ENCODE results near the gene UMAD1.
A peak's percentile ranks its signal among the peaks of the same experiment; 100 is the strongest.

UMAD1 gene

GRCh38 chr7:7918736-7919448, 278.3 kb downstream of the UMAD1 start:
- Histone ChIP-seq H3K79me1 (replicated peaks; ENCODE audit: low read length, poor library complexity, severe bottlenecking) (no peaks in the 10 kb centered on the region), H3K27ac (ENCODE audit: low read length, poor library complexity, severe bottlenecking) (no peak overlapping the region), H2AK5ac (ENCODE audit: low read length, severe bottlenecking) (no peak overlapping the region), H3K27me3 (ENCODE audit: control insufficient read depth in 1 of 2, insufficient read depth in 1 of 2, low read length in 2 of 2) (no peaks in the 10 kb centered on the region), H3K23ac (ENCODE audit: low read length in 2 of 2) (no peak overlapping the region), H2BK120ac (ENCODE audit: low read depth, low read length) (no peak overlapping the region), H2BK5ac (ENCODE audit: low read depth, low read length, poor library complexity, severe bottlenecking) (no peak overlapping the region), H3K4ac (ENCODE audit: low read depth in 1 of 2, low read length in 2 of 2) (no peak overlapping the region), H4K91ac (ENCODE audit: low read length) (no peak overlapping the region), H3K4me1 (ENCODE audit: control insufficient read depth, insufficient read depth, low read depth, low read length) (no peaks in the 10 kb centered on the region), H3K9ac (ENCODE audit: low read length) (no peak overlapping the region), H2BK15ac (ENCODE audit: low read depth, poor library complexity, severe bottlenecking) (no peak overlapping the region), H2AFZ (ENCODE audit: low read depth, low read length) (no peak overlapping the region), H2BK12ac (ENCODE audit: low read length in 2 of 2) (no peak overlapping the region), H3K4me3 (ENCODE audit: insufficient read depth in 1 of 2, low read depth in 1 of 2, low read length in 2 of 2) (no peak overlapping the region), H3K18ac (ENCODE audit: low read depth in 1 of 2, low read length in 2 of 2) (no peak overlapping the region), H4K8ac (ENCODE audit: low read length) (no peak overlapping the region), H3K36me3 (ENCODE audit: control insufficient read depth in 1 of 2, insufficient read depth in 2 of 2, low read depth in 1 of 2, low read length in 2 of 2) (no peaks in the 10 kb centered on the region), H3K4me2 (ENCODE audit: low read length, poor library complexity, severe bottlenecking) (no peak overlapping the region), H3K9me3 (ENCODE audit: control insufficient read depth, low read length) (no peaks in the 10 kb centered on the region), H3K14ac (ENCODE audit: low read length in 2 of 2) (no peak overlapping the region)
- DNase-seq: peak; percentile 9

GRCh38 chr7:7919449-7919945, 278.9 kb downstream of the UMAD1 start:
- no peak for DNase-seq

GRCh38 chr7:7920056-7920455, 279.5 kb downstream of the UMAD1 start:
- WGBS: 40% methylated on average over 1 of the region's 2 CpGs
- H3K4me1 ChIP-seq (ENCODE audit: control insufficient read depth, insufficient read depth, low read depth, low read length): no peaks in the 10 kb centered on the region
- H2AK5ac ChIP-seq (ENCODE audit: low read length, severe bottlenecking): no peak overlapping the region
- H2AFZ ChIP-seq (ENCODE audit: low read depth, low read length): no peak overlapping the region
- no peaks in the 10 kb centered on the region for H3K27me3 ChIP-seq (ENCODE audit: control insufficient read depth in 1 of 2, insufficient read depth in 1 of 2, low read length in 2 of 2)
- H3K4me2 ChIP-seq (ENCODE audit: low read length, poor library complexity, severe bottlenecking): no peak overlapping the region
- H3K23ac ChIP-seq (ENCODE audit: low read length in 2 of 2): no peak overlapping the region
- H3K4ac ChIP-seq (ENCODE audit: low read depth in 1 of 2, low read length in 2 of 2): no peak overlapping the region
- no peaks in the 10 kb centered on the region for H3K9me3 ChIP-seq (ENCODE audit: control insufficient read depth, low read length)
- no peak for DNase-seq
- H2BK120ac ChIP-seq (ENCODE audit: low read depth, low read length): no peak overlapping the region
- no peak overlapping the region for H3K4me3 ChIP-seq (ENCODE audit: insufficient read depth in 1 of 2, low read depth in 1 of 2, low read length in 2 of 2)
- no peak overlapping the region for H4K91ac ChIP-seq (ENCODE audit: low read length)
- no peak overlapping the region for H3K18ac ChIP-seq (ENCODE audit: low read depth in 1 of 2, low read length in 2 of 2)
- H3K36me3 ChIP-seq (ENCODE audit: control insufficient read depth in 1 of 2, insufficient read depth in 2 of 2, low read depth in 1 of 2, low read length in 2 of 2): no peaks in the 10 kb centered on the region
- H4K8ac ChIP-seq (ENCODE audit: low read length): no peak overlapping the region
- H3K9ac ChIP-seq (ENCODE audit: low read length): no peak overlapping the region
- no peak overlapping the region for H3K27ac ChIP-seq (ENCODE audit: low read length, poor library complexity, severe bottlenecking)
- H2BK12ac ChIP-seq (ENCODE audit: low read length in 2 of 2): no peak overlapping the region
- H2BK5ac ChIP-seq (ENCODE audit: low read depth, low read length, poor library complexity, severe bottlenecking): no peak overlapping the region
- no peak overlapping the region for H2BK15ac ChIP-seq (ENCODE audit: low read depth, poor library complexity, severe bottlenecking)
- no peak overlapping the region for H3K14ac ChIP-seq (ENCODE audit: low read length in 2 of 2)
- no peaks in the 10 kb centered on the region for H3K79me1 ChIP-seq (replicated peaks; ENCODE audit: low read length, poor library complexity, severe bottlenecking)

More at GRCh38 chr7:7919449-7919945, 278.9 kb downstream of the UMAD1 start:
- H3K9ac ChIP-seq (ENCODE audit: low read length): no peak overlapping the region
- 78% methylated on average over 1 of the region's 2 CpGs for WGBS
- H4K8ac ChIP-seq (ENCODE audit: low read length): no peak overlapping the region
- H2BK5ac ChIP-seq (ENCODE audit: low read depth, low read length, poor library complexity, severe bottlenecking): no peak overlapping the region
- H3K4me3 ChIP-seq (ENCODE audit: insufficient read depth in 1 of 2, low read depth in 1 of 2, low read length in 2 of 2): no peak overlapping the region
- H3K27me3 ChIP-seq (ENCODE audit: control insufficient read depth in 1 of 2, insufficient read depth in 1 of 2, low read length in 2 of 2): no peaks in the 10 kb centered on the region
- no peak overlapping the region for H2BK120ac ChIP-seq (ENCODE audit: low read depth, low read length)
- H3K9me3 ChIP-seq (ENCODE audit: control insufficient read depth, low read length): no peaks in the 10 kb centered on the region
- no peaks in the 10 kb centered on the region for H3K79me1 ChIP-seq (replicated peaks; ENCODE audit: low read length, poor library complexity, severe bottlenecking)
- no peak overlapping the region for H2BK12ac ChIP-seq (ENCODE audit: low read length in 2 of 2)
- no peaks in the 10 kb centered on the region for H3K4me1 ChIP-seq (ENCODE audit: control insufficient read depth, insufficient read depth, low read depth, low read length)
- H2AK5ac ChIP-seq (ENCODE audit: low read length, severe bottlenecking): no peak overlapping the region
- H3K23ac ChIP-seq (ENCODE audit: low read length in 2 of 2): no peak overlapping the region
- H2BK15ac ChIP-seq (ENCODE audit: low read depth, poor library complexity, severe bottlenecking): no peak overlapping the region
- no peak overlapping the region for H3K4ac ChIP-seq (ENCODE audit: low read depth in 1 of 2, low read length in 2 of 2)
- H3K18ac ChIP-seq (ENCODE audit: low read depth in 1 of 2, low read length in 2 of 2): no peak overlapping the region
- no peak overlapping the region for H3K14ac ChIP-seq (ENCODE audit: low read length in 2 of 2)
- H3K4me2 ChIP-seq (ENCODE audit: low read length, poor library complexity, severe bottlenecking): no peak overlapping the region
- H3K27ac ChIP-seq (ENCODE audit: low read length, poor library complexity, severe bottlenecking): no peak overlapping the region
- H2AFZ ChIP-seq (ENCODE audit: low read depth, low read length): no peak overlapping the region
- no peak overlapping the region for H4K91ac ChIP-seq (ENCODE audit: low read length)
- H3K36me3 ChIP-seq (ENCODE audit: control insufficient read depth in 1 of 2, insufficient read depth in 2 of 2, low read depth in 1 of 2, low read length in 2 of 2): no peaks in the 10 kb centered on the region

- Histone ChIP-seq H2BK5ac (ENCODE audit: low read depth, low read length, poor library complexity, severe bottlenecking) (no peak overlapping the region), H3K79me1 (replicated peaks; ENCODE audit: low read length, poor library complexity, severe bottlenecking) (no peaks in the 10 kb centered on the region), H4K91ac (ENCODE audit: low read length) (no peak overlapping the region), H2BK120ac (ENCODE audit: low read depth, low read length) (no peak overlapping the region), H2AFZ (ENCODE audit: low read depth, low read length) (no peak overlapping the region), H3K27me3 (ENCODE audit: control insufficient read depth in 1 of 2, insufficient read depth in 1 of 2, low read length in 2 of 2) (no peaks in the 10 kb centered on the region), H4K8ac (ENCODE audit: low read length) (no peak overlapping the region), H3K9me3 (ENCODE audit: control insufficient read depth, low read length) (no peaks in the 10 kb centered on the region), H3K23ac (ENCODE audit: low read length in 2 of 2) (no peak overlapping the region), H3K4me3 (ENCODE audit: insufficient read depth in 1 of 2, low read depth in 1 of 2, low read length in 2 of 2) (no peak overlapping the region), H3K9ac (ENCODE audit: low read length) (no peak overlapping the region), H3K18ac (ENCODE audit: low read depth in 1 of 2, low read length in 2 of 2) (no peak overlapping the region), H2BK12ac (ENCODE audit: low read length in 2 of 2) (no peak overlapping the region), H3K27ac (ENCODE audit: low read length, poor library complexity, severe bottlenecking) (no peak overlapping the region), H3K4me1 (ENCODE audit: control insufficient read depth, insufficient read depth, low read depth, low read length) (no peaks in the 10 kb centered on the region), H3K4me2 (ENCODE audit: low read length, poor library complexity, severe bottlenecking) (no peak overlapping the region), H3K36me3 (ENCODE audit: control insufficient read depth in 1 of 2, insufficient read depth in 2 of 2, low read depth in 1 of 2, low read length in 2 of 2) (no peaks in the 10 kb centered on the region), H2BK15ac (ENCODE audit: low read depth, poor library complexity, severe bottlenecking) (no peak overlapping the region), H2AK5ac (ENCODE audit: low read length, severe bottlenecking) (no peak overlapping the region), H3K14ac (ENCODE audit: low read length in 2 of 2) (no peak overlapping the region), H3K4ac (ENCODE audit: low read depth in 1 of 2, low read length in 2 of 2) (no peak overlapping the region)
- no peak for DNase-seq
- WGBS: 92% methylated on average over 2 of the region's 3 CpGs
Observed at GRCh38 chr7:7920481-7920880, 279.9 kb downstream of the UMAD1 start.

Data from mesenchymal stem cell (in vitro differentiated cells and primary cell).